K562 (cell line): ENCODE measurements around the gene IFI30. TPM values are rescaled to one million over a fixed set of nuclear protein-coding genes. Genes with fewer than 3 reads are reported as not detected.

Experiments
- CTBP1 ChIP-seq: fragments of 450-650 bp; IDR thresholded peaks from 2 replicates; pipeline ENCODE4 v1.6.1; 2016; ENCODE audit warnings: borderline replicate concordance
- KLF13 ChIP-seq: fragments of 450-650 bp; IDR thresholded peaks from 2 replicates; pipeline ENCODE4 v1.6.1; 2016; ENCODE audit warnings: missing genetic modification characterization, low read depth, mild to moderate bottlenecking, missing compliant biosample characterization, moderate library complexity, borderline replicate concordance
- MEF2A ChIP-seq: IDR thresholded peaks from 2 replicates; pipeline ENCODE4 v1.6.1; 2011; ENCODE audit warnings: low read depth, mild to moderate bottlenecking, low read length, moderate library complexity; ENCODE audit not compliant: control insufficient read depth
- POLR2A ChIP-seq: fragments of 450-650 bp; conservative IDR thresholded peaks from 2 replicates; pipeline ENCODE4 v1.6.1; 2016
- POLR2AphosphoS5 ChIP-seq: IDR thresholded peaks from 2 replicates; pipeline ENCODE4 v1.6.1; 2011; ENCODE audit warnings: mild to moderate bottlenecking, low read depth, low read length, moderate library complexity; ENCODE audit not compliant: control insufficient read depth, insufficient read depth
- POLR2B ChIP-seq: fragments of 450-650 bp; IDR thresholded peaks from 2 replicates; pipeline ENCODE4 v1.6.1; 2018; ENCODE audit warnings: low read depth; ENCODE audit not compliant: partially characterized antibody
- RNF2 ChIP-seq: sonication (generic); IDR thresholded peaks from 2 replicates; pipeline ENCODE4 v1.6.1; 2016
- XRCC5 ChIP-seq: fragments of 200-400 bp; formaldehyde crosslinking; IDR thresholded peaks from 2 replicates; pipeline ENCODE4 v1.6.1; 2017; ENCODE audit warnings: low read depth, mild to moderate bottlenecking, low read length
- ZFP1 ChIP-seq: fragments of 450-650 bp; formaldehyde crosslinking; IDR thresholded peaks from 2 replicates; pipeline ENCODE4 v1.4.0; 2020; ENCODE audit warnings: mild to moderate bottlenecking, mixed read lengths
- ZNF75A ChIP-seq: fragments of 450-650 bp; formaldehyde crosslinking; IDR thresholded peaks from 2 replicates; pipeline ENCODE4 v1.4.0; 2020; ENCODE audit warnings: mild to moderate bottlenecking
- polyA plus RNA-seq, 8 experiments: library from polyadenylated mRNA; depleted of rRNA in 4 of 8; stranded (reverse) in 5 of 8; unstranded in 3 of 8; fragments of >200 nt; fragmentation: Nextera tagmentation in 2 of 8; fragmentation: Illumina TruSeq in 1 of 8; extraction: Ambion mirVana in 2 of 8; extraction: Trizol in 1 of 8; gene quantifications; 2 replicates each; pipeline versions ENCODE4 v1.2.1 to v1.2.3, GENCODE V29; 2011 to 2014; ENCODE audit warnings: inconsistent platforms in 1 of 8, missing spikeins in 1 of 8
- total RNA-seq, 7 experiments: library from RNA; depleted of rRNA in 6 of 7; stranded (reverse); fragments of >200 nt in 6 of 7; fragmentation: Illumina TruSeq in 2 of 7; extraction: Trizol in 2 of 7; gene quantifications; 2 replicates each; pipeline versions ENCODE4 v1.2.1 to v1.2.3, GENCODE V29; 2011 to 2021; ENCODE audit warnings: low replicate concordance in 1 of 7
- TF ChIP-seq, protein P1 (sequence below): fragments of 200-800 bp; sonication (Bioruptor generic); IDR thresholded peaks from 2 replicates; pipeline ENCODE4 v1.6.1; 2017; ENCODE audit warnings: missing genetic modification characterization, missing compliant biosample characterization
- TF ChIP-seq, protein P2 (sequence below): fragments of 450-650 bp; IDR thresholded peaks from 2 replicates; pipeline ENCODE4 v1.7.0; 2016; ENCODE audit warnings: borderline replicate concordance
- TF ChIP-seq, protein P3 (sequence below), 2 experiments: fragments of 450-650 bp in 1 of 2; sonication (generic) in 1 of 2; formaldehyde crosslinking in 1 of 2; IDR thresholded peaks; 2 replicates each; pipeline versions ENCODE4 v1.7.1 to v1.9.0; 2016 to 2022; ENCODE audit warnings: inconsistent platforms in 1 of 2, mild to moderate bottlenecking in 1 of 2, missing genetic modification reagents in 1 of 2

IFI30 gene
- total and polyA plus RNA-seq, 9 of the 15 experiments (the other 6 are each of a cell fraction or from before 2014, with no cell fraction given): 63.7 to 430 (median 109) TPM

DNA sequence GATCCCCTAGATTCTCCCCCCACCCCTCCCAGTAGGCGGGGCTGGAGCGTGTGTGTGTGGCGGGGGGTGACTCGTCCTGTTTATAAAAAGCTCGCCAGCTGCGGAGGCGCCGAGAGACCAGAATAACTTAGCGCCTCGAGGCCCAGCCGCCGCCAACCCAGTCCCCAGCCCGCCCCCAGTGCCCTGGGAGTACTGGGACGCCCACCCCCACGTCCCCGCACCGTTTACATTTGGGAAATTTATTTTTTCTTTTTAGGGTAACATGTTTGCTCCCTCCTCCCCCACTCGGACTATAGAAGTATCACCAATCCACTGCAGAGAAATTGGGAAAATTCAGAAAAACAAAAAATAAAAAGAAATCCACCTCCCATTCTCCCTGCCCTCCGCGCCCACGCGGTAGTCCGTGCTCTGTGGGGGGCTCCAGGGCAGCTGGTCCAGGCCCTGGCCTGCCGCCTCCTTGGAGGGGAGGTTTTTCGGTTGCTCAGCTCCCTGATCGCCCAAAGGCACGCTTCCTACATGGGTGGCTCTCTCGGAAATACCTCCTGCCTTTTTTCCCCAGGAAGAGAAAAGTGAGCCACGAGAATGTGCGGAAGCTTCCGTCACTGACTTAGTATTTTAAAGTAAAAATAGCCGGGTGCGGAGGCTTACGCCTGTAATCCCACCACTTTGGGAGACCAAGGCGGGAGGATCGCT, 31.7 kb downstream of the IFI30 start (continued):
- TF ChIP-seq, protein P1, sequence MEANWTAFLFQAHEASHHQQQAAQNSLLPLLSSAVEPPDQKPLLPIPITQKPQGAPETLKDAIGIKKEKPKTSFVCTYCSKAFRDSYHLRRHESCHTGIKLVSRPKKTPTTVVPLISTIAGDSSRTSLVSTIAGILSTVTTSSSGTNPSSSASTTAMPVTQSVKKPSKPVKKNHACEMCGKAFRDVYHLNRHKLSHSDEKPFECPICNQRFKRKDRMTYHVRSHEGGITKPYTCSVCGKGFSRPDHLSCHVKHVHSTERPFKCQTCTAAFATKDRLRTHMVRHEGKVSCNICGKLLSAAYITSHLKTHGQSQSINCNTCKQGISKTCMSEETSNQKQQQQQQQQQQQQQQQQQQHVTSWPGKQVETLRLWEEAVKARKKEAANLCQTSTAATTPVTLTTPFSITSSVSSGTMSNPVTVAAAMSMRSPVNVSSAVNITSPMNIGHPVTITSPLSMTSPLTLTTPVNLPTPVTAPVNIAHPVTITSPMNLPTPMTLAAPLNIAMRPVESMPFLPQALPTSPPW (CRISPR knock-in tag): peak; percentile 89
- no peak for TF ChIP-seq ZNF75A
- TF ChIP-seq POLR2B: peak; percentile 22
- TF ChIP-seq POLR2AphosphoS5: peak; percentile 37; the same call in 1 of the 2 replicates
- TF ChIP-seq KLF13 (tag): no peak
- no peak for TF ChIP-seq CTBP1
- no peak; the same call in 1 of the 2 replicates for TF ChIP-seq MEF2A
- TF ChIP-seq, protein P2, sequence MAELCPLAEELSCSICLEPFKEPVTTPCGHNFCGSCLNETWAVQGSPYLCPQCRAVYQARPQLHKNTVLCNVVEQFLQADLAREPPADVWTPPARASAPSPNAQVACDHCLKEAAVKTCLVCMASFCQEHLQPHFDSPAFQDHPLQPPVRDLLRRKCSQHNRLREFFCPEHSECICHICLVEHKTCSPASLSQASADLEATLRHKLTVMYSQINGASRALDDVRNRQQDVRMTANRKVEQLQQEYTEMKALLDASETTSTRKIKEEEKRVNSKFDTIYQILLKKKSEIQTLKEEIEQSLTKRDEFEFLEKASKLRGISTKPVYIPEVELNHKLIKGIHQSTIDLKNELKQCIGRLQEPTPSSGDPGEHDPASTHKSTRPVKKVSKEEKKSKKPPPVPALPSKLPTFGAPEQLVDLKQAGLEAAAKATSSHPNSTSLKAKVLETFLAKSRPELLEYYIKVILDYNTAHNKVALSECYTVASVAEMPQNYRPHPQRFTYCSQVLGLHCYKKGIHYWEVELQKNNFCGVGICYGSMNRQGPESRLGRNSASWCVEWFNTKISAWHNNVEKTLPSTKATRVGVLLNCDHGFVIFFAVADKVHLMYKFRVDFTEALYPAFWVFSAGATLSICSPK: no peak
- TF ChIP-seq POLR2A: 0 out of 2 replicates have a peak, but pooled peaks have one; percentile 49
- TF ChIP-seq XRCC5: no peak
- no peak for TF ChIP-seq ZFP1
- TF ChIP-seq, protein P3, sequence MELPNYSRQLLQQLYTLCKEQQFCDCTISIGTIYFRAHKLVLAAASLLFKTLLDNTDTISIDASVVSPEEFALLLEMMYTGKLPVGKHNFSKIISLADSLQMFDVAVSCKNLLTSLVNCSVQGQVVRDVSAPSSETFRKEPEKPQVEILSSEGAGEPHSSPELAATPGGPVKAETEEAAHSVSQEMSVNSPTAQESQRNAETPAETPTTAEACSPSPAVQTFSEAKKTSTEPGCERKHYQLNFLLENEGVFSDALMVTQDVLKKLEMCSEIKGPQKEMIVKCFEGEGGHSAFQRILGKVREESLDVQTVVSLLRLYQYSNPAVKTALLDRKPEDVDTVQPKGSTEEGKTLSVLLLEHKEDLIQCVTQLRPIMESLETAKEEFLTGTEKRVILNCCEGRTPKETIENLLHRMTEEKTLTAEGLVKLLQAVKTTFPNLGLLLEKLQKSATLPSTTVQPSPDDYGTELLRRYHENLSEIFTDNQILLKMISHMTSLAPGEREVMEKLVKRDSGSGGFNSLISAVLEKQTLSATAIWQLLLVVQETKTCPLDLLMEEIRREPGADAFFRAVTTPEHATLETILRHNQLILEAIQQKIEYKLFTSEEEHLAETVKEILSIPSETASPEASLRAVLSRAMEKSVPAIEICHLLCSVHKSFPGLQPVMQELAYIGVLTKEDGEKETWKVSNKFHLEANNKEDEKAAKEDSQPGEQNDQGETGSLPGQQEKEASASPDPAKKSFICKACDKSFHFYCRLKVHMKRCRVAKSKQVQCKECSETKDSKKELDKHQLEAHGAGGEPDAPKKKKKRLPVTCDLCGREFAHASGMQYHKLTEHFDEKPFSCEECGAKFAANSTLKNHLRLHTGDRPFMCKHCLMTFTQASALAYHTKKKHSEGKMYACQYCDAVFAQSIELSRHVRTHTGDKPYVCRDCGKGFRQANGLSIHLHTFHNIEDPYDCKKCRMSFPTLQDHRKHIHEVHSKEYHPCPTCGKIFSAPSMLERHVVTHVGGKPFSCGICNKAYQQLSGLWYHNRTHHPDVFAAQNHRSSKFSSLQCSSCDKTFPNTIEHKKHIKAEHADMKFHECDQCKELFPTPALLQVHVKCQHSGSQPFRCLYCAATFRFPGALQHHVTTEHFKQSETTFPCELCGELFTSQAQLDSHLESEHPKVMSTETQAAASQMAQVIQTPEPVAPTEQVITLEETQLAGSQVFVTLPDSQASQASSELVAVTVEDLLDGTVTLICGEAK (IDR thresholded peaks at IDR 0.05): no peak
- TF ChIP-seq, protein P3 (CRISPR knock-in tag; IDR thresholded peaks at IDR 0.05): no peak
- no peak for TF ChIP-seq RNF2
